Gastrocnemius medialis (tissue), 4 donors: ENCODE measurements around the gene SLC36A1.

Source experiments
- POLR2A ChIP-seq, 2 donors: fragments of 450-650 bp; IDR thresholded peaks; one replicate each; pipeline ENCODE4 v1.6.1; 2017; ENCODE audit warnings: antibody characterized with exemption in 2 of 2, mild to moderate bottlenecking in 2 of 2, moderate library complexity in 2 of 2
- TF ChIP-seq, protein P1 (sequence below), 5 experiments: fragments of 450-650 bp in 3 of 5; fragments of 200-600 bp in 2 of 5; sonication (generic) in 2 of 5; IDR thresholded peaks in 4 of 5; conservative IDR thresholded peaks in 1 of 5; 1 replicate in 4 of 5; 2 replicates in 1 of 5; pipeline ENCODE4 v1.5.1; 2016 to 2019; ENCODE audit warnings: antibody characterized with exemption in 5 of 5, mild to moderate bottlenecking in 3 of 5, moderate library complexity in 3 of 5

DNA sequence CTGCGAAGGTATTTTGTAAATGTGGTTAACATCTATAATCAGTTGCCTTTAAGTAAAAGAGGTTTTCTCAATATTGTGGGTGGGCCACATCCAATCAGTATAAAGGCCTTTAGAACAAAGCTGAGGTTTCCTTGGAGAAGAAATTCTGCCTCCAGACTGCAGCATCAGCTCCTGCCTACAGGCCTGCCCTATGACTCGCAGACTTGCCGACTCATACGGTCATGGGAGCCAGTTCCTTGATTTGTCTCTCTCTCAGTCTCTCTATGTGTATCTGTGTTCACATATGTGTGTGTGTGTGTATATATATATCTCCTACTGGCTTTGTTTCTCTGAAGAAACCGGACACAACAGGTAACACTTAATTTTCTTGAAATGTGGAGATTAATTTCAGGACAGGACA is 45.3 kb downstream of the SLC36A1 start:
- TF ChIP-seq, protein P1, sequence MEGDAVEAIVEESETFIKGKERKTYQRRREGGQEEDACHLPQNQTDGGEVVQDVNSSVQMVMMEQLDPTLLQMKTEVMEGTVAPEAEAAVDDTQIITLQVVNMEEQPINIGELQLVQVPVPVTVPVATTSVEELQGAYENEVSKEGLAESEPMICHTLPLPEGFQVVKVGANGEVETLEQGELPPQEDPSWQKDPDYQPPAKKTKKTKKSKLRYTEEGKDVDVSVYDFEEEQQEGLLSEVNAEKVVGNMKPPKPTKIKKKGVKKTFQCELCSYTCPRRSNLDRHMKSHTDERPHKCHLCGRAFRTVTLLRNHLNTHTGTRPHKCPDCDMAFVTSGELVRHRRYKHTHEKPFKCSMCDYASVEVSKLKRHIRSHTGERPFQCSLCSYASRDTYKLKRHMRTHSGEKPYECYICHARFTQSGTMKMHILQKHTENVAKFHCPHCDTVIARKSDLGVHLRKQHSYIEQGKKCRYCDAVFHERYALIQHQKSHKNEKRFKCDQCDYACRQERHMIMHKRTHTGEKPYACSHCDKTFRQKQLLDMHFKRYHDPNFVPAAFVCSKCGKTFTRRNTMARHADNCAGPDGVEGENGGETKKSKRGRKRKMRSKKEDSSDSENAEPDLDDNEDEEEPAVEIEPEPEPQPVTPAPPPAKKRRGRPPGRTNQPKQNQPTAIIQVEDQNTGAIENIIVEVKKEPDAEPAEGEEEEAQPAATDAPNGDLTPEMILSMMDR (IDR thresholded peaks at IDR 0.05 in 4 of 5, conservative IDR thresholded peaks at IDR 0.05 in 1 of 5): no peak
- TF ChIP-seq POLR2A (IDR thresholded peaks at IDR 0.05): no peak
